ENCODE data around the gene GNAQ.

GNAQ gene

GRCh38 chr9:77764894-77765780, 266.5 kb downstream of the GNAQ start:
- TF ChIP-seq RAD21 (IDR thresholded peaks at IDR 0.05; ENCODE audit: low read depth) (peak; percentile 34), MAX (IDR thresholded peaks at IDR 0.05) (no peak)

GRCh38 chr9:77763566-77763965, 268.0 kb downstream of the GNAQ start:
- TF ChIP-seq EGR1 (IDR thresholded peaks at IDR 0.05) (no peak), CREB1 (IDR thresholded peaks at IDR 0.05; ENCODE audit: low read depth) (no peak), TEAD4 (IDR thresholded peaks at IDR 0.05) (no peak), ZBTB7A (IDR thresholded peaks at IDR 0.05; ENCODE audit: low read depth) (no peak), REST (IDR thresholded peaks at IDR 0.05; ENCODE audit: low read depth) (no peak), YY1 (IDR thresholded peaks at IDR 0.05; ENCODE audit: low read depth) (no peak), USF1 (IDR thresholded peaks at IDR 0.05) (no peak)

GRCh38 chr9:77759391-77759790, 272.2 kb downstream of the GNAQ start:
- TF ChIP-seq TCF12 (IDR thresholded peaks at IDR 0.05; ENCODE audit: low read depth) (no peak), USF1 (IDR thresholded peaks at IDR 0.05) (no peak), REST (IDR thresholded peaks at IDR 0.05; ENCODE audit: low read depth) (no peak), TEAD4 (IDR thresholded peaks at IDR 0.05) (no peak), EGR1 (IDR thresholded peaks at IDR 0.05) (no peak), FOXM1 (IDR thresholded peaks at IDR 0.05; ENCODE audit: borderline replicate concordance, low read depth) (no peak), CREB1 (IDR thresholded peaks at IDR 0.05; ENCODE audit: low read depth) (no peak), TAF1 (IDR thresholded peaks at IDR 0.05; ENCODE audit: low read depth) (no peak), CEBPB (IDR thresholded peaks at IDR 0.05) (no peak), EP300 (IDR thresholded peaks at IDR 0.05; ENCODE audit: borderline replicate concordance) (no peak), MAX (IDR thresholded peaks at IDR 0.05) (no peak), RAD21 (IDR thresholded peaks at IDR 0.05; ENCODE audit: low read depth) (no peak), YY1 (IDR thresholded peaks at IDR 0.05; ENCODE audit: low read depth) (no peak), NFIC (IDR thresholded peaks at IDR 0.05) (no peak), ZBTB7A (IDR thresholded peaks at IDR 0.05; ENCODE audit: low read depth) (no peak)

- TF ChIP-seq NFIC (IDR thresholded peaks at IDR 0.05) (no peak), RAD21 (IDR thresholded peaks at IDR 0.05; ENCODE audit: low read depth) (peak; percentile 12; the same call in 1 of the 2 replicates), EP300 (IDR thresholded peaks at IDR 0.05; ENCODE audit: borderline replicate concordance) (no peak), YY1 (IDR thresholded peaks at IDR 0.05; ENCODE audit: low read depth) (no peak)
These were observed 275.2 kb downstream of the GNAQ start for GRCh38 chr9:77756449-77756848.

GRCh38 chr9:77753180-77753579, 278.4 kb downstream of the GNAQ start:
- TF ChIP-seq USF1 (IDR thresholded peaks at IDR 0.05), result no peak
- no peak for TF ChIP-seq ZBTB7A (IDR thresholded peaks at IDR 0.05; ENCODE audit: low read depth)
- no peak for TF ChIP-seq TEAD4 (IDR thresholded peaks at IDR 0.05)
- TF ChIP-seq EP300 (IDR thresholded peaks at IDR 0.05; ENCODE audit: borderline replicate concordance), result no peak
- no peak for TF ChIP-seq MAX (IDR thresholded peaks at IDR 0.05)
- no peak for TF ChIP-seq RAD21 (IDR thresholded peaks at IDR 0.05; ENCODE audit: low read depth)
- TF ChIP-seq EGR1 (IDR thresholded peaks at IDR 0.05), result no peak
- TF ChIP-seq FOXM1 (IDR thresholded peaks at IDR 0.05; ENCODE audit: borderline replicate concordance, low read depth), result no peak
- TF ChIP-seq NFIC (IDR thresholded peaks at IDR 0.05), result no peak
- no peak for TF ChIP-seq TAF1 (IDR thresholded peaks at IDR 0.05; ENCODE audit: low read depth)
- no peak for TF ChIP-seq CREB1 (IDR thresholded peaks at IDR 0.05; ENCODE audit: low read depth)
- TF ChIP-seq TCF12 (IDR thresholded peaks at IDR 0.05; ENCODE audit: low read depth), result no peak
- no peak for TF ChIP-seq REST (IDR thresholded peaks at IDR 0.05; ENCODE audit: low read depth)

All from Ishikawa (cell line).